Activated CD8-positive, alpha-beta memory T cell treated with anti-CD3 and anti-CD28 coated beads, Interleukin-2, amount 50 U/mL, for 1 hour (primary cell): ENCODE measurements around the gene BRF1.

ENCODE experiments used
- DNase-seq: peaks from one replicate; pipeline ENCODE4 v3.0.0-alpha.2; 2020; ENCODE audit errors: extremely low read depth

Gene BRF1

GRCh38 chr14:105211086-105211757 lies 89.6 kb downstream of the BRF1 start:
- DNase-seq, result no peak

- DNase-seq, result no peak
Observed at GRCh38 chr14:105210266-105211025, 90.4 kb downstream of the BRF1 start.

- DNase-seq, result no peak
Observed at GRCh38 chr14:105209646-105210045, 91.2 kb downstream of the BRF1 start.

GRCh38 chr14:105209091-105209490 lies 91.7 kb downstream of the BRF1 start:
- no peak for DNase-seq

- no peak for DNase-seq
Observed at GRCh38 chr14:105208738-105209075, 92.1 kb downstream of the BRF1 start.

- DNase-seq, result no peak
Observed at GRCh38 chr14:105207996-105208737, 92.6 kb downstream of the BRF1 start.

- DNase-seq, result no peak
Observed at GRCh38 chr14:105207460-105207901, 93.3 kb downstream of the BRF1 start.

- DNase-seq, result no peak
Observed at GRCh38 chr14:105206873-105207272, 93.9 kb downstream of the BRF1 start.

GRCh38 chr14:105205673-105206208 lies 95.1 kb downstream of the BRF1 start:
- DNase-seq, result no peak

GRCh38 chr14:105204931-105205672 lies 95.7 kb downstream of the BRF1 start:
- DNase-seq, result no peak

GRCh38 chr14:105204206-105204930 lies 96.4 kb downstream of the BRF1 start:
- no peak for DNase-seq

- DNase-seq, result no peak
Observed at GRCh38 chr14:105203701-105204100, 97.1 kb downstream of the BRF1 start.

GRCh38 chr14:105203057-105203531 lies 97.7 kb downstream of the BRF1 start:
- no peak for DNase-seq

- DNase-seq, result no peak
Observed at GRCh38 chr14:105201925-105202513, 98.8 kb downstream of the BRF1 start.

GRCh38 chr14:105201156-105201924 lies 99.5 kb downstream of the BRF1 start:
- DNase-seq, result no peak

GRCh38 chr14:105200641-105201040 lies 100.2 kb downstream of the BRF1 start:
- no peak for DNase-seq

GRCh38 chr14:105200074-105200473 lies 100.7 kb downstream of the BRF1 start:
- DNase-seq, result no peak

- DNase-seq, result no peak
Observed at GRCh38 chr14:105199093-105199492, 101.7 kb downstream of the BRF1 start.

GRCh38 chr14:105198588-105198987 lies 102.2 kb downstream of the BRF1 start:
- no peak for DNase-seq

GRCh38 chr14:105197211-105197641 lies 103.6 kb downstream of the BRF1 start:
- DNase-seq, result no peak
